PC-3 (cell line): Measurements from ENCODE around the gene ZNF277. TPM values are rescaled to one million over a fixed set of nuclear protein-coding genes. Genes with fewer than 3 reads are reported as not detected.

Experiments used
- ATAC-seq: fragments of 200-7000 bp; cut with Tn5 transposase; 2 replicates; pipeline ENCODE4 v1.9.1; 2020; ENCODE audit warnings: mild to moderate bottlenecking, moderate library complexity
- BruUV-seq: library from RNA; stranded (reverse); fragments of 400-500 nt; replicated peaks from 2 replicates; lab custom pipeline; 2021; lab: Mats Ljungman, UMichigan
- CTCF ChIA-PET: fragments of 300-600 bp; sonication (Branson Sonifier 250); formaldehyde crosslinking; loops from one replicate; lab custom pipeline; 2022; ENCODE audit warnings: antibody characterized with exemption; lab: Charles Lee
- POLR2A ChIA-PET: fragments of 300-600 bp; sonication (Branson Sonifier 250); formaldehyde crosslinking; loops from one replicate; lab custom pipeline; 2022; ENCODE audit warnings: antibody characterized with exemption; ENCODE audit not compliant: unreplicated experiment; lab: Charles Lee
- DNase-seq: peaks from one replicate; pipeline ENCODE4 v3.0.0-alpha.2; 2015
- H2AFZ ChIP-seq: fragments of 300-600 bp; sonication (generic); 2 replicates; pipeline ENCODE4 v1.6.0; 2016; ENCODE audit warnings: antibody characterized with exemption, low read length
- H3F3A ChIP-seq: fragments of 300-600 bp; sonication (generic); one replicate; pipeline ENCODE4 v1.6.0; 2017; ENCODE audit warnings: antibody characterized with exemption, low read length, control low read depth, mild to moderate bottlenecking; ENCODE audit not compliant: unreplicated experiment
- H3K27ac ChIP-seq: fragments of 300-600 bp; sonication (generic); 2 replicates; pipeline ENCODE4 v1.5.1; 2016; ENCODE audit warnings: mild to moderate bottlenecking, low read length
- H3K27me3 ChIP-seq: fragments of 300-600 bp; sonication (generic); 2 replicates; pipeline ENCODE4 v1.6.1; 2016; ENCODE audit warnings: low read length, mixed read lengths
- H3K36me3 ChIP-seq: fragments of 300-600 bp; sonication (generic); 2 replicates; pipeline ENCODE4 v1.6.1; 2016; ENCODE audit warnings: low read depth, mixed run types, low read length, mixed read lengths
- H3K4me1 ChIP-seq: fragments of 300-600 bp; sonication (generic); 2 replicates; pipeline ENCODE4 v1.5.1; 2016; ENCODE audit warnings: low read length; ENCODE audit not compliant: insufficient read depth
- H3K4me2 ChIP-seq: fragments of 300-600 bp; sonication (generic); 2 replicates; pipeline ENCODE4 v1.6.0; 2016; ENCODE audit warnings: low read length
- H3K4me3 ChIP-seq: fragments of 300-600 bp; sonication (generic); 2 replicates; pipeline ENCODE4 v1.5.1; 2016; ENCODE audit warnings: mild to moderate bottlenecking, low read length, mixed read lengths
- H3K79me2 ChIP-seq: fragments of 300-600 bp; sonication (generic); 2 replicates; pipeline ENCODE4 v1.6.1; 2017; ENCODE audit warnings: low read length, mixed read lengths
- H3K9ac ChIP-seq: fragments of 300-600 bp; sonication (generic); 2 replicates; pipeline ENCODE4 v1.6.0; 2016; ENCODE audit warnings: mild to moderate bottlenecking, low read length
- H3K9me2 ChIP-seq: fragments of 300-600 bp; sonication (generic); replicated peaks from 2 replicates; pipeline ENCODE4 v1.6.1; 2016; ENCODE audit warnings: mixed run types, low read length, mixed read lengths
- H3K9me3 ChIP-seq: fragments of 300-600 bp; sonication (generic); 2 replicates; pipeline ENCODE4 v1.6.1; 2016; ENCODE audit warnings: low read length, mixed read lengths
- H4K20me1 ChIP-seq: fragments of 300-600 bp; sonication (generic); 2 replicates; pipeline ENCODE4 v1.6.1; 2016; ENCODE audit warnings: low read length, mixed read lengths
- CTCF ChIP-seq: fragments of 300-600 bp; sonication (generic); conservative IDR thresholded peaks from 2 replicates; pipeline ENCODE4 v1.5.1; 2017; ENCODE audit warnings: antibody characterized with exemption, low read depth, mild to moderate bottlenecking, low read length
- EZH2 ChIP-seq: fragments of 300-600 bp; sonication (generic); IDR thresholded peaks from one replicate; pipeline ENCODE4 v1.6.1; 2017; ENCODE audit warnings: antibody characterized with exemption, mild to moderate bottlenecking, low read length; ENCODE audit not compliant: unreplicated experiment
- EZH2phosphoT487 ChIP-seq: fragments of 300-600 bp; sonication (generic); IDR thresholded peaks from 2 replicates; pipeline ENCODE4 v1.6.1; 2018; ENCODE audit warnings: mild to moderate bottlenecking, antibody characterized with exemption, low read length, borderline replicate concordance
- intact Hi-C: fragments of 100-400 bp; cut with micrococcal nuclease; formaldehyde crosslinking; loops from 2 replicates; pipeline ENCODE4 v1.9.0; 2023
- total RNA-seq: library from RNA; depleted of rRNA; stranded (reverse); fragments of >200 nt; gene quantifications from 2 replicates; pipeline ENCODE4 v1.2.3, GENCODE V29; 2014

The ZNF277 gene
- total RNA-seq, 1 experiment from 2014 or later = 14.0 TPM

GRCh38 chr7:112190120-112190519, 16.4 kb upstream of the ZNF277 start:
- Histone ChIP-seq H3K27me3 (no peaks in the 10 kb centered on the region), H3K4me2 (no peak overlapping the region), H3K4me1 (peaks cover 54% of the 10 kb centered on the region), H3K27ac (no peak overlapping the region), H4K20me1 (no peaks in the 10 kb centered on the region), H3K9ac (no peak overlapping the region), H3K9me2 (no peaks in the 10 kb centered on the region), H2AFZ (no peak overlapping the region), H3K4me3 (no peak overlapping the region), H3K79me2 (peaks cover 87% of the 10 kb centered on the region), H3K9me3 (no peaks in the 10 kb centered on the region), H3F3A (peaks cover 7% of the 10 kb centered on the region), H3K36me3 (no peaks in the 10 kb centered on the region)
- intact Hi-C loops = no loop called here
- ChIA-PET CTCF (no interaction called here), POLR2A (no interaction called here)
- ATAC-seq (no peak), DNase-seq (no peak)
- TF ChIP-seq EZH2 (no peak), CTCF (no peak), EZH2phosphoT487 (no peak)
- BruUV-seq = no TSS peak

GRCh38 chr7:112192236-112193154, 14.0 kb upstream of the ZNF277 start:
- peak; percentile 90 for DNase-seq
- Histone ChIP-seq H4K20me1 (no peaks in the 10 kb centered on the region), H3K9me2 (no peaks in the 10 kb centered on the region), H3K27ac (peak overlapping the region; percentile 85), H3K4me1 (peaks cover 34% of the 10 kb centered on the region), H3K36me3 (no peaks in the 10 kb centered on the region), H3K79me2 (peaks cover 89% of the 10 kb centered on the region), H3K27me3 (no peaks in the 10 kb centered on the region), H3F3A (peaks cover 7% of the 10 kb centered on the region), H3K9ac (peak overlapping the region; percentile 34), H3K4me2 (peak overlapping the region; percentile 56), H3K4me3 (0 out of 2 replicates have a peak overlapping the region, but pooled peaks have one; percentile 5), H2AFZ (no peak overlapping the region), H3K9me3 (no peaks in the 10 kb centered on the region)
- TF ChIP-seq EZH2phosphoT487 (no peak), CTCF (no peak), EZH2 (no peak)
- ATAC-seq = peak; percentile 97
- BruUV-seq = no TSS peak
- intact Hi-C loops = no loop called here
- CTCF ChIA-PET = interaction anchor here (0.6 kb wide), 1 partner anchor 257 kb away, joined by 3 read pairs; no protein-coding TSS in a partner anchor
- POLR2A ChIA-PET = interaction anchor here (0.5 to 0.7 kb wide), 3 partner anchors 11 to 261 kb away, joined by 3 to 5 read pairs (median 3); no protein-coding TSS in a partner anchor
